GM18873 (cell line): ENCODE data around the gene C10orf95.
"Not testable (repeated sequence)": the region's sequence is repeated elsewhere in the genome, so short reads cannot be mapped to it uniquely, and the experiment has no call there.

Experiments used
- ATAC-seq: cut with Tn5 transposase; IDR thresholded peaks from one replicate; pipeline ENCODE4 v1.9.1; 2021; ENCODE audit warnings: mild to moderate bottlenecking, moderate library complexity, moderate number of reproducible peaks; ENCODE audit not compliant: unreplicated experiment, low FRiP score

Gene C10orf95

DNA sequence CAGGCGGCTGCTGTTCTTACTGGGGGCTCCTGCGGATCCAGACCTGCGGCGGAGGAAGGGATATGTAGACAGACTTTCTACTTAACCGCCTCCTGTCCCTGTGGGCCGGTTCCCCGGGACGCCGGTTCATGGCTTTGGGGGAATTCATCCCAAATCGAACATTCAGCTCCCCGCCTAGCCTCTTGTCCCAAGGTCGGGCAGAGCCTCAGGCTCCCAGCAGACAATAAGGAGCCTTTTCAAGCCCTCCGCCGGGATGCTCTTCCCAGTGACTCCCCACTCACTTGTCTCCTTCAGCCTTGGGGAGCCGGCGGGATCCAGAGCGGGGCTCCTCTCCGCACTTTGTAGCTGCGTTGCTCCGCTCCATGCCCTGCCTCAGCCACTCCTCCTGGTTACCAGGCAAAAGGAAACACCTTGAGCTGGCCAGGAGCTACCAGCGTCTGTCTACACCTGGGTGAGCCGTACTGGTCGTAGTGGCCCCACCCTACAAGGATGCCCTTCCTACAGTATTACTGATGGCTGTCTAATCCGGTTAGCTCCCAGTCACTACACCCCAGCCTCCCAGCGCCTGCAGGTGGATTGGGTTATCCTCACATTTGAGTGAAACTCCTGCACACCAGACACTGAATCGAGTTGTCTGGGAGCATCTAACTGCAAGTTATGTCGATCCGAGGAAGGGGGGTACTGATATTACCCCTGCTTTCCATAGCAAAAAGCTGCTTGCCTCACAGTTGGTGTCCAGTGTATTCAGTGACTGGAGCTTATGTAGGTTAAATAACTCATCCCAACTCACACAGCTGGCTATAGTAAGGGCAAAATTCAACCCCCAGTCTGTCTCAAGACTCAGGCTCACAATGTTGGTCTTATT is at the start of gene C10orf95:
Gene C10orf95, minus strand, starts transcription at position 439 of the 865 bp plus-strand sequence. CDS start 450 bp downstream, outside the sequence.
- ATAC-seq: no peak

DNA sequence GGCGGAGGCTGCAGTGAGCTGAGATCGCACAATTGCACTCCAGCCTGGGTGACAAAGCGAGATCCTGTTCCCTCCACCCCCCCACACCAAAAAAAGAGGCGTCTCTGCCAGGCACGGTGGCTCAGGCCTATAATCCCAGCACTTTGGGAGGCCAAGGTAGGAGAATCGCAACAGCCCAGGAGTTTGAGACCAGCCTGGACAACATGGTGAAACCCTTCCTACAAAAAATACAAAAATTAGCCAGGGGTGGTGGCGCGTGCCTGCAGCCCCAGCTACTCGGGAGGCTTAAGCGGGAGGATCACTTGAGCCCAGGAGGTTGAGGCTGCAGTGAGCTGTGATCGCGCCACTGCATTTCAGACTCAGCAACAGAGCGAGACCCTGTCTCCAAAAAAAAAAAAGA is 49.3 kb upstream of the C10orf95 start:
- not testable (repeated sequence) for ATAC-seq

DNA sequence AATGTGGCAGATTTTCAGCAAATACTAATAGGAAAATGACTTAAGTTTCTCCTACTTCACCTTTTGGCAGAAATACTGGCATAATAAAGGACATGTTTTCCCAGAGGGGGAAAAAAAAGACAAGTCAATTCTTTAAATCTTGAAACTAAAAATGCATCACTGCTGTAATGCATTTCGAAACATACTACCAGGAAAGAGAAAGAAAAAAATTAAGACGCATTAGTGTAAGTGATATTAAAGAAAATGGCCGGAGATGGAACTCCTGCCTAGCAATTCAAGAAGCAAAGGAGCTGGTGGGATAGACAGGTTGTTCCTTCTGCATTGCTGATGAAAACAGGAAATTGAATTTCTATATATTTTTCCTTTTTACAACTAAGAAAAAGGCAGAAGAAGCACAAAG is 48.0 kb upstream of the C10orf95 start:
- no peak for ATAC-seq

DNA sequence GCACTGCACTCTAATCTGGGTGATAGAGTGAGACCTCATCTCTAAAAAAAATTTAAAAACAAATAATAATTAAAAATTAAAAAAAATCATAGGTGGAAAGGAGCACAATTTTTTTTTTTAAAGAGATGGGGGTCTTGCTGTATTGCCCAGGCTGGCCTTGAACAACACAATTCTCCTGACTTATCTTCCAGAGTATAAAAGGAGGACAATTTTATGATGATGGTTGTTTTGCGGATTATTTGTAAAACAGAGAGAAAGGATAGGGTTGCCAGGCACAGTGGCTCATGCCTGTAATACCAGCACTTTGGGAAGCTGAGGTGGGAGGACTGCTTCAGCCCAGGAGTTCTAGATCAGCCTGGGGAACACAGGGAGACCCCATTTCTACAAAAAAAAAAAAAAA is 46.2 kb upstream of the C10orf95 start:
- no peak for ATAC-seq

DNA sequence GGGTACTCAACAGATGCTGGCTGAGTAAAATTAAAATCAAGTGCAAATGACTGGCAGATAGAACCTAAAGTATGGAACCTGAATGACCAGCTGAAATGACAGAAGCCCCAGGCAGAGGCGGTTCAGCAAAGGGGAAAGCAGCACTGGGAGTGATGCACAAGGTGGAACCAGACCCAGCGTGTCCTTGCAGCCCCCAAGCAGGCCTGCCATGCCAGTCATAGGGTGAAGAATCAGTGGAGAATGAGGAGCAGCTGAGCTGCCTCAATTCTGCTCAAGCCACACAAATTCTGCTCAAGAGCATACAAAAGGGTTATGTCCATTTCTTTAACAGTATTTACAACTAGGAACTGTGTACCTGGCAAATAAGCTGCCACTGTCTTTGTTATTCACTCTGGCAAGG is 42.4 kb upstream of the C10orf95 start:
- no peak for ATAC-seq

- no peak for ATAC-seq
Observed at GRCh38 chr10:102492983-102493382, 41.6 kb upstream of the C10orf95 start.

DNA sequence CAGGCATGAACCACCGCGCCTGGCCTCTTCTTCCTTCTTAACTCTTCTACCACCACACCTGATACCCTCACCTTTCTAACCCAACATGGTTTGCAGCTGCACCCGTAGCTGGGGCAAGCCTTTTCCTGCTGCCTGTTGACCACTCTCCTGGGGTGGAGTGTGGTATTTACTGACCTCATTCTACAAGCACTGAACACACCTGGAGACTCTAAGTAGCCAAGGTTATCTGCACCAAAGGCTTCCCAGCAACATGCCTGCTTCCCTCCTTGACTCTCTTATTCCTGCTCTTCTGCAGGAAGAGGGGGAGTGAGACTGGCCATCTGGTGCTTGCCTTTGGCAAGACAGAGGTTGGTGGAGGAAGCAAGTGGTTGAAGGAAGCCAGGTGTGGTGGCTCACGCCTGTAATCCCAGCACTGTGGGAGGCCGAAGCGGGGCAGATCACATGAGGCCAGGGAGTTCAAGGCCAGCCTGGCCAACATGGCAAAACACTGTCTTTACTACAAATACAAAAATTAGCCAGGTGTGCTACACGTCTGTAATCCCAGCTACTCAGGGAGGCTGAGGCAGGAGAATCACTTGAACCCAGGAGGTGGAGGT is 41.1 kb upstream of the C10orf95 start:
- ATAC-seq: no peak

- no peak for ATAC-seq
Observed at GRCh38 chr10:102491136-102491535, 39.8 kb upstream of the C10orf95 start.

DNA sequence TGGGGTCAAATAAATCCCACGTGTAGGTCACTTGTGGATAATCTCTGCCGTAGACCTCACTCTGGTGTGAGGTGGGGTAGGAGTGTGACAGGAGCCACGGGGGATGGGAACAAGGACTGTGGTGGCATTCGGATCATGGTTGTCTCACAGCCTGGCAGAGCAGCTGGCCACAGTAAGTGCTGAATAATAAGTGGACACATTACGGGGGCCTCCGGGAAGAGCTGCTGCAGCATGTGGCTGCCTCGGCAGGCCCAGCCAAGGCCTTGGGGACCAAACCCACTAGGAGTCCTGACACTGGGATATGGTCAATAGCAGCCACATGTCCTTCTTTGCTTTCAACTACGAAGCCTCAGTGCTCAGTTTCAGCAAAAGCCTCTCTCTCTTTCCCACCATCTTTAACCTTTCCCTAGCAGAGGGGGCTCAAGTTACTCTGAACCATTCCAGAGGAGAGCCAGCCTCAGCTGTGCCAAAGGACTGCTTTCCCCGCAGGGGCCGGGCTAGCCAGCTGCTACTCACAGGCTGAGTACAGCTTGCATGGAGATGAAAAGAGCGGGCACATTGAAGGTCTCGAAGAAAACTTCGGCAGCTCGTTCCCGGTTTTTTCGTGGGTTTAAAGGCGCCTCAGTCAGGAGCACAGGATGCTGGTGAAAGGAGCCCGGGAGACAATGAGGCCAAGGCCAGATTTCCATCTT is 33.9 kb upstream of the C10orf95 start:
- ATAC-seq: no peak

DNA sequence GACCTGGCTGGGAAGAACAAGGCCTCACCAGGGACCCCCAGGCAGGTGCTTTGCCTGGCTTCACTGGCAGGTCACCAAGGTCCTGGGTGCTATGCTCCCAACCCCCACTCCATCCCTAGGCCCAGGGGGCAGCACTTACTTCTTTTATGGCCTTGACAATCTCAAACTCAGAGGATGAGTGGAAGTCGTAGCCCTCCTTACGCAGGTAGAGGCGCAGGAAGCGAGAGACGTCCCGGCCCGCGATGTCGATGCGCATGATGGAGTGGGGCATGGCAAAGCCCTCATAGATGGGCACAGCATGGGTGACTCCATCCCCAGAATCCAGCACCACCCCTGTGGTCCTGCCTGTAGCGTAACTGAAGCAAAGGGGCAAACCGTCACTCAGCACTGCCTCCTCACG is 32.7 kb upstream of the C10orf95 start:
- ATAC-seq: no peak

GRCh38 chr10:102480396-102480795 is 29.1 kb upstream of the C10orf95 start:
- ATAC-seq: no peak

- ATAC-seq: no peak
Observed at GRCh38 chr10:102479651-102480050, 28.3 kb upstream of the C10orf95 start.

- no peak for ATAC-seq
Observed at GRCh38 chr10:102476466-102477141, 25.3 kb upstream of the C10orf95 start.

GRCh38 chr10:102475451-102476040 is 24.2 kb upstream of the C10orf95 start:
- ATAC-seq: no peak

DNA sequence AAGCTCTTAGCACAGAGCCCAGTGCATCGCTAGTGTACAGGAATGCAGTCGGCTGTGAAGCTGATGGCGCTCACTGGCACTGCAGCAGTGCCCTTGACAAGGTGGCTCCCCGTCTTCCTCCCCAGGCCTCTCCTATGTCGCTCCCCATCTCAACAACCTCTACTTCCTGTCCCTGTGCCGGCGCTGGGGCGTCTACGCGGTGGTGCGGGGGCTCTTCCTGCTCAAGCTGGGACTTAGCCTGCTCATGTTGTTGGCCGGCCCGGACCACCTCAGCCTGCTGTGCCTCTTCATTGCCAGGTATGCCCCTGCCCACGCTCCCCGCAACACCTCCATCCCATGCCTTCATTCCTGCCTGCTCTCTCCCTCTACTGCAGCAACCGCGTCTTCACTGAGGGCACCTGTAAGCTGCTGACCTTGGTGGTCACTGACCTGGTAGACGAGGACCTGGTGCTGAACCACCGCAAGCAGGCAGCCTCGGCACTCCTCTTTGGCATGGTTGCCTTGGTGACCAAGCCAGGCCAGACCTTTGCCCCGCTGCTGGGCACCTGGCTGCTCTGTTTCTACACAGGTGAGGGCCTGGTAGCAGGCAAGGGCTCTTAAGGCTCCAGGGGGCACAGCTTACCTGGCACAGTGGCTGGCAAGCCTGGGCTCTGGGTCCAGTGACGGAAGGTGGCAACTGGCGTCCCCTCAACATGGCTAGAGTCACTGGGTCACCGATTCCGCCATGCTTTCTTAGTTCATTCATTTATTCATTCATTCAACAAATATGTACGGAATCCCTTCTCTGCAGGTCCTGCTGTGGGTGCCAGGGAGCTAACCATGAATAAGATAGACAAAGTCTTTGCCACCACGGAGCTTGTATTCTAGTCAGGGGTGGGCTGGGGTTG is 22.3 kb upstream of the C10orf95 start:
- ATAC-seq: no peak

DNA sequence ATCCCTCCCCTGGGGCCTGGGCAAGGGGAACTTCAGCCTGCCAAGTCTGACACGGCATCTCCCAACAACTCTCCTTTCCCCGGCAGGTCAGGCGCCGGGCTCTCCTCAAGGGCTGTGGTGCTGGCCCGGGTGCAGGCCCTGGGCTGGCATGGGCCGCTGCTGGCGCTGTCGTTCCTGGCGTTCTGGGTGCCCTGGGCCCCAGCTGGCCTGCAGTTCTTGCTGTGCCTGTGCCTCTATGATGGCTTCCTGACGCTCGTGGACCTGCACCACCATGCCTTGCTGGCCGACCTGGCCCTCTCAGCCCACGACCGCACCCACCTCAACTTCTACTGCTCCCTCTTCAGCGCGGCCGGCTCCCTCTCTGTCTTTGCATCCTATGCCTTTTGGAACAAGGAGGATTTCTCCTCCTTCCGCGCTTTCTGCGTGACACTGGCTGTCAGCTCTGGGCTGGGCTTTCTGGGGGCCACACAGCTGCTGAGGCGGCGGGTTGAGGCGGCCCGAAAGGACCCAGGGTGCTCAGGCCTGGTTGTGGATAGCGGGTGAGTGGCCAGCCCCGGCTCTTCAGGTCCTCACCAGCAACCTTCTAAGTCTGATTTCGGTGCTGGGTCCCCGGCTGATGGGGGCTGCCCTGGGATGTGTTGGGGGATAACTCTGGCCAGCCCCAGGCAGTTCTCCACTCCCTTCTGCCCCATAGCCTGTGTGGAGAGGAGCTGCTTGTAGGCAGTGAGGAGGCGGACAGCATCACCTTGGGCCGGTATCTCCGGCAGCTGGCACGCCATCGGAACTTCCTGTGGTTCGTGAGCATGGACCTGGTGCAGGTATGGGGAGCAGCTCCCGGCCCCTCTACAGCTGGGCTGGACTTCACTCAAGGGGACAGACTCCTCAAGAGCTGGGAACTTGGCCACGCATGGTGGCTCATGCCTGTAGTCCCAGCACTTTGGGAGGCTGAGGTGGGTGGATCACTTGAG is 19.5 kb upstream of the C10orf95 start:
- ATAC-seq: no peak

DNA sequence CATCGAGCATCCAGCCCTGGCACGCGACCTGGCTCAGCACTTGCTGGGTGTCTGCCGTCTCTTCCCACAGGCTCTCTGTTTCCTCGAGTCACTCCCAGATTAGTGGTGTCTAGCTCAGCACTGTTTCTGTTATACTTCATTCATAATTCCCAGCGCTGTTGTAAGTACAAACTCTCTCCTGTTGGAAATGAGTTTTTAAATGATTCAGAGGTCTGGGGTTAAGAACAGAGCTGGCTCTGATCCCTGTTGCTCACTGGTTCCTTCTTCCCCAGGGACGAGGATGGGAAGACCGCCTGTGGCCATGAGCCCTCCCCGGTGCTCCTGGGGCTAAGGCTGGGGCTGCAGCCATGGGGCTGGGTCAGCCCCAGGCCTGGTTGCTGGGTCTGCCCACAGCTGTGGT is 17.3 kb upstream of the C10orf95 start:
- ATAC-seq: no peak

DNA sequence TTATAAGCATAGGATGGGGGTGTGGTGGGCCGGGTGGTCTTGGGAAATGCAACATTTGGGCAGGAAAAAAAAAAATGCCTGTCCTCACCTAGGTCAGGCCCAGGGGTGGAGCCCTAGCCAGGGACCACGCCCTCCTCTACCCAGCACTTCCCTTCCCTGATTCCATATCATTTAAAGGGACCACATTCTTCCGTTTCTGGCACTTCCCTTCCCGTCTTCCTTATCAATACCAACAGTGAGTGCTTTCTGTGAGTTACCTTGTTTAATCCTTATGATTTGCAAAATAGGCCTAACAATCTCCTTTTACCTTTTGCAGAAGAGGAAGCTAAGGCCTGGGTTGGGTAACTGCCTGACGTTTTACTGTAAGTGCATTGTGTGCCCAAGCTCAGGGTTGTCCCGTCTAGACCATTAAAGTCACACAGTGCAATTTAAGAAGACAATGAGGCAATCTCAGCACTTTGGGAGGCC is 16.7 kb upstream of the C10orf95 start:
- no peak for ATAC-seq
